Left ventricle myocardium superior (tissue), 1 donor: ENCODE results near the gene MBD4. TPM values are rescaled to one million over a fixed set of nuclear protein-coding genes. Genes with fewer than 3 reads are reported as not detected.

ENCODE experiments used
- ATAC-seq: fragments of 200-7000 bp; cut with Tn5 transposase; one replicate; pipeline ENCODE4 v1.9.1; 2020; ENCODE audit warnings: mild to moderate bottlenecking, moderate library complexity
- DNase-seq: peaks from one replicate; pipeline ENCODE4 v3.0.0-alpha.2; 2020
- intact Hi-C: fragments of 100-400 bp; cut with micrococcal nuclease; formaldehyde crosslinking; loops from one replicate; pipeline ENCODE4 v1.11.0; 2022
- total RNA-seq: library from RNA; stranded (reverse); fragmentation: NEBNext Ultra II Directional; extraction: Animal tissue kit (Norgen Biotek cat#: 25700); gene quantifications from one replicate; pipeline ENCODE4 v1.2.1, GENCODE V29; 2021
- donor health status: DM: no; HTN: yes; CAD: no; lungs with severe emphysema.

The MBD4 gene
- total RNA-seq, 1 donor from 2014 or later = 19.8 TPM

- ATAC-seq = peak; percentile 4
- intact Hi-C loops = no loop called here
- DNase-seq = peak; percentile 39
Observed at GRCh38 chr3:129439226-129439816, 427 bp downstream of the MBD4 start.

GRCh38 chr3:129435367-129435766, 4.4 kb downstream of the MBD4 start:
- no peak for ATAC-seq
- DNase-seq = no peak
- intact Hi-C loops = no loop called here

GRCh38 chr3:129434140-129434539, 5.6 kb downstream of the MBD4 start:
- intact Hi-C loops = no loop called here
- no peak for DNase-seq
- ATAC-seq = no peak

GRCh38 chr3:129433565-129433964, 6.2 kb downstream of the MBD4 start:
- intact Hi-C loops = no loop called here
- ATAC-seq = no peak

GRCh38 chr3:129432671-129433070, 7.1 kb downstream of the MBD4 start:
- DNase-seq = no peak
- intact Hi-C loops = no loop called here
- ATAC-seq = no peak

More at GRCh38 chr3:129433565-129433964, 6.2 kb downstream of the MBD4 start:
- no peak for DNase-seq

- no peak for ATAC-seq
- no peak for DNase-seq
- intact Hi-C loops = no loop called here
Observed at GRCh38 chr3:129432036-129432435, 7.7 kb downstream of the MBD4 start.

GRCh38 chr3:129429602-129430001, 10.1 kb downstream of the MBD4 start:
- ATAC-seq (no peak), DNase-seq (no peak)
- intact Hi-C loops = no loop called here

GRCh38 chr3:129429080-129429451, 10.7 kb downstream of the MBD4 start:
- intact Hi-C loops = no loop called here
- no peak for DNase-seq
- no peak for ATAC-seq

- DNase-seq (peak; percentile 97), ATAC-seq (peak; percentile 98)
- intact Hi-C loops = no loop called here
Observed at GRCh38 chr3:129428376-129429079, 11.2 kb downstream of the MBD4 start, which contains the start of gene EFCAB12. EFCAB12 (minus strand) TSS chr3:129428636; CDS start chr3:129428488, 148 bp downstream.

GRCh38 chr3:129428007-129428375, 11.8 kb downstream of the MBD4 start:
- intact Hi-C loops = no loop called here
- ATAC-seq (peak; percentile 13), DNase-seq (no peak)

GRCh38 chr3:129425619-129426018, 14.1 kb downstream of the MBD4 start:
- ATAC-seq = no peak
- intact Hi-C loops = no loop called here

GRCh38 chr3:129425213-129425612, 14.5 kb downstream of the MBD4 start:
- ATAC-seq (no peak), DNase-seq (no peak)
- intact Hi-C loops = no loop called here

More at GRCh38 chr3:129425619-129426018, 14.1 kb downstream of the MBD4 start:
- DNase-seq = no peak

- ATAC-seq (no peak), DNase-seq (no peak)
- intact Hi-C loops = no loop called here
Observed at GRCh38 chr3:129424185-129424841, 15.4 kb downstream of the MBD4 start.

- intact Hi-C loops = no loop called here
- DNase-seq (no peak), ATAC-seq (no peak)
Observed at GRCh38 chr3:129422897-129423296, 16.9 kb downstream of the MBD4 start.

GRCh38 chr3:129421988-129422745, 17.6 kb downstream of the MBD4 start:
- DNase-seq (no peak), ATAC-seq (no peak)
- intact Hi-C loops = no loop called here

- DNase-seq (no peak), ATAC-seq (no peak)
Observed at GRCh38 chr3:129421236-129421883, 18.4 kb downstream of the MBD4 start.

GRCh38 chr3:129419476-129419875, 20.3 kb downstream of the MBD4 start:
- DNase-seq = no peak
- intact Hi-C loops = no loop called here

More at GRCh38 chr3:129421236-129421883, 18.4 kb downstream of the MBD4 start:
- intact Hi-C loops = no loop called here

GRCh38 chr3:129418041-129418973, 21.4 kb downstream of the MBD4 start:
- ATAC-seq = no peak
- DNase-seq = no peak
- intact Hi-C loops = no loop called here

More at GRCh38 chr3:129419476-129419875, 20.3 kb downstream of the MBD4 start:
- peak; percentile 30 for ATAC-seq
